Left cardiac atrium (tissue), 4 donors: ENCODE data around the gene ALDOC. TPM values are rescaled to one million over a fixed set of nuclear protein-coding genes. Genes with fewer than 3 reads are reported as not detected.
"Not testable (repeated sequence)": the region's sequence is repeated elsewhere in the genome, so short reads cannot be mapped to it uniquely, and the experiment has no call there.

Experiments
- ATAC-seq, 2 donors: fragments of 200-7000 bp; cut with Tn5 transposase; one replicate each; pipeline ENCODE4 v1.9.1; 2020; ENCODE audit warnings: mild to moderate bottlenecking in 2 of 2, moderate library complexity in 2 of 2
- DNase-seq: peaks from one replicate; pipeline ENCODE4 v3.0.0-alpha.2; 2020
- intact Hi-C, 2 donors: fragments of 100-400 bp; cut with DNase I; formaldehyde crosslinking; loops; one replicate each; pipeline versions ENCODE4 v1.14.1 to v1.15.1; 2022 to 2023
- long read RNA-seq: library from polyadenylated mRNA; unstranded; transcript quantifications from one replicate; pipeline ENCODE4 v2.0.0, GENCODE V29; 2021
- total RNA-seq, 2 donors: library from RNA; stranded (reverse); fragmentation: NEBNext Ultra II Directional; extraction: Animal tissue kit (Norgen Biotek cat#: 25700); gene quantifications; one replicate each; pipeline ENCODE4 v1.2.1, GENCODE V29; 2021
- donor health status: DM: no; HTN: yes; CAD: no.
- donor health status: DM: no; HTN: yes; CAD: no; lungs with severe emphysema.
- donor health status: DM: yes; HTN: yes; CAD: no.
- donor health status: Dilated cardiomyopathy.

The ALDOC gene
- total RNA-seq, result 100 to 1,000 TPM; 138 to 164 TPM
- long read RNA-seq, transcript ALDOC-201 (9 exons, 1,982 nt), result major isoform, 47 of 59 reads
- long read RNA-seq, partial matches to known transcripts, result 6 of 59 reads
- long read RNA-seq, other reads (novel, unspliced or antisense), result 2 of 59 reads

DNA sequence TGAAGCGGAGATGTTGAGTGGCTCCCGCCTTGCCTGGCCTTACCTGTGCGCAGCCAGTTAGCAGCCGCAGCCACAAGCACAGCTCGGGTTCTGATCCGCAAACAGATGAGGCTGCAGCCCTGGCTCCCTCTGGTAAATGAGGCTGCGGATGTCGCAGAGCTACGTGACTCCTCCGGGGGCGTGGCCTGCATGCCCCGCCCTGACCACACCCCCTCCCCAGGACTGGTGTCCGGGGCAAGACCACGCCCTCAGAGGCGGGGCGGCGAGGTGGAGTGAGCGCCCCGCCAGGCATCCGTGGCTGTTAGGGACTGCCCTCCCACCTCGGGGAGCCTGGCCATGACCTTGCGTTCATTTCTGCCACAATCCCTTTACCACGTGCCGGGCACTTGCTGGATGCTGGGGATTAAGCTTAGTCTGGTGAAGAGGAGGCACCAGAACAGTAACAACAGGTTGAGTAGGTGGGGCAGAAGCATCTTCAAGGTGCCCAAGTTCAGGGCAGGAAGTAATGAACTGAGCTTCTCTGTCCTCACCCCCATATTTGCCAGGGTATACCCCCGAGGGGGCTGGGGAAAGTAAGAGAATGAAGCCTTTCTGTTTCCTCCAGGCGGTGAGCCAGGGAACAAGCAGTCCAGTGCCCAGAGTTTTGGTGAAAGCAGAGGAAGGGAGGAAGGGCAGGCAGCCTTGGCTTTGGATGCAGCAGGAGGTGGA lies at the start of gene ALDOC:
Gene ALDOC (minus strand): TSS at position 138 of the 708 bp plus-strand sequence. CDS start 1,363 bp downstream, outside the sequence.
- ATAC-seq (peak; percentile 94), DNase-seq (peak; percentile 98)
- intact Hi-C loops, result no loop called here

GRCh38 chr17:28624148-28624547 lies 47.5 kb upstream of the ALDOC start:
- DNase-seq (no peak), ATAC-seq (no peak)
- intact Hi-C loops, result no loop called here

DNA sequence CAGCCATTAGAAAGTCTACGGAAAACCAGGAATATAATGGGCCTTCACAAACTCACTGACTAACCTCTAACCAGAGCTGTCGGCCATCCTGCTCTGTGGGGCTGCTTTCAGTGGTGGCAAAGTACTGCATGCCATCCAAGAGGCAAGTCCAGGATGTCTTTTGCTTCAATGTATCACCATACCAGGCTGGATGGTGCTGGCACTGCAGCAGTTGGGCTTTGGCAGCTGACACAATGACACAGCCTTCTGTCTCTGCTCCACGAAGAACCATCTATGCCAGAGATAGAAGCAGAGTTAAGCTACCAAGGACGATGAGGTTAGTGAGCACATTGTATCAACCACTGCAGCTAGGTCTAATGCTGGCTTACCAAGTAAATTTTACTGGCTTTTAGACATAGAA lies 47.0 kb upstream of the ALDOC start:
- intact Hi-C loops, result no loop called here
- ATAC-seq (peak; percentile 66 to 68), DNase-seq (no peak)

DNA sequence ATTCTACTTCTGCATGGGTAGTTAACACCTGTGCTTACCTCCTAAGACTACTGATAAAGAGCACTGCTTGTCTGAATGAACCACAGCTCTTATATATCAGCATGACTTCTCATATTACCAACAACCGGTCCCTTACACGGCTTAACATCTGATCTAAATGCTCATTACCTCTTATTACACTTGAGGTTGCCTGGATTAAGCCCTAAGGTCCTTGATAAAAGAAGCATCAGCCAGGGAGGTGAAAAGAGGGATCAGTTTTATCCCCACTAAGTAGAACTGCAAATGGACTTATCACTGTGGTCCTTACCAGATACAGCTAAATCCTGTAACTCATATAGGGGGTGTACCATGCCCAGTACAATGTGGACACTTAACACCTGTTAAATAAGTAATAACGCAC lies 45.5 kb upstream of the ALDOC start:
- intact Hi-C loops, result no loop called here
- ATAC-seq (no peak), DNase-seq (no peak)

DNA sequence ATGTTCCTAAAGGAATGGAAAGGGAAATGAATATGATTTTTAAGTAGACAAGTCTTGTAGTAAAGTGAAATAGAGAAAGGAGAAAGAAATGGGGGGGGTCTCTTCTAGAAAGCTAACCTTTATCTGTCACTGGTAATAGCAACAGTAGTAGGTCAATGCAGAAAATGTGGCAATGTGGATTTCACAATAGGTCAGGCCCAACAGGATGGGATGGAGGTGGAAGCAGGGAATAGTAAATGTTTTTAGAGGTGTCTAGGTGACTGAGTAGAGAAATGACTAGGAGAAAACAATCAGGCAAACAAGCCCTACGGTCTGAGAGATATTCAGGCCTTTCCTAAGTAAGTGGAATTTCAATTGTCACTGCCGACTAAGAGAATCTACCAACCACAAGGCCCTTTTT lies 43.3 kb upstream of the ALDOC start:
- intact Hi-C loops, result no loop called here
- ATAC-seq, result no peak

GRCh38 chr17:28618464-28618863 lies 41.8 kb upstream of the ALDOC start:
- no peak for ATAC-seq
- intact Hi-C loops, result no loop called here
- no peak for DNase-seq

More for the DNA sequence above, 43.3 kb upstream of the ALDOC start:
- no peak for DNase-seq

GRCh38 chr17:28616281-28616680 lies 39.6 kb upstream of the ALDOC start:
- intact Hi-C loops, result no loop called here
- ATAC-seq, result no peak

DNA sequence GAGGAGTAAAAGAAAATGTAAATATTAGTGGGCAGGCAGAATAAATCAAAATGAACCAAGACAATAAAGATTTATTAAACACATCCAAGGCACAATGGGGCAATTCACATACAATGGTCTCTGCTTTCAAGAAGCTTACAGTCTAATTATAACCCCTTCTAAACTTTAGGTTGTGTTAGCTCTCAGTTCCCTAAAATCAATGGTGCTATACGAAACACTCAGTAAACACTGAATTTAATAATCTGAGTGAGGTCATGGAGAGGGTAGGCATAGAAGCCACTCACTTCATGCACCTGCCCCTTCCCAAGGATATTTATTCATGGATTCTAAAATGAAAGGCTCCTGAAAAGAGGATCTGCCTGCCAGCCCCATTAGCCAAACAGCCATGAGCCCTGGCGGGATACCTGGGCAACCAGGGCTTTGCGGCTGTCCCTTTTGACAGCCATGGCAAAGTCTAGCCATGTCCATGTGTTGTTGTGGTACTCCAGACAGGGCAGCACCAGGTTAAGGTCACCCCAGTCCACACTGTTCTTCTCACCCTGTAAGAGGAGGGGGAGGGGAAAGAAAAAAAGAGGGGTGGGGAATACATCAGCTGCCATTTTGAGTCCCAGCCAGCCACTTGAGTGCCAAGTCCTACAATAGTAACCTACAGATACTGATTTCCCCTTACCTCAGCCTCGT lies 38.7 kb upstream of the ALDOC start:
- intact Hi-C loops, result no loop called here
- no peak for DNase-seq
- no peak for ATAC-seq

More at GRCh38 chr17:28616281-28616680, 39.6 kb upstream of the ALDOC start:
- no peak for DNase-seq

- no peak for ATAC-seq
Measured at GRCh38 chr17:28613931-28614381, 37.3 kb upstream of the ALDOC start, which contains the start of gene RSKR. Gene RSKR (minus strand): TSS chr17:28614185. CDS start chr17:28614161, 24 bp downstream.

DNA sequence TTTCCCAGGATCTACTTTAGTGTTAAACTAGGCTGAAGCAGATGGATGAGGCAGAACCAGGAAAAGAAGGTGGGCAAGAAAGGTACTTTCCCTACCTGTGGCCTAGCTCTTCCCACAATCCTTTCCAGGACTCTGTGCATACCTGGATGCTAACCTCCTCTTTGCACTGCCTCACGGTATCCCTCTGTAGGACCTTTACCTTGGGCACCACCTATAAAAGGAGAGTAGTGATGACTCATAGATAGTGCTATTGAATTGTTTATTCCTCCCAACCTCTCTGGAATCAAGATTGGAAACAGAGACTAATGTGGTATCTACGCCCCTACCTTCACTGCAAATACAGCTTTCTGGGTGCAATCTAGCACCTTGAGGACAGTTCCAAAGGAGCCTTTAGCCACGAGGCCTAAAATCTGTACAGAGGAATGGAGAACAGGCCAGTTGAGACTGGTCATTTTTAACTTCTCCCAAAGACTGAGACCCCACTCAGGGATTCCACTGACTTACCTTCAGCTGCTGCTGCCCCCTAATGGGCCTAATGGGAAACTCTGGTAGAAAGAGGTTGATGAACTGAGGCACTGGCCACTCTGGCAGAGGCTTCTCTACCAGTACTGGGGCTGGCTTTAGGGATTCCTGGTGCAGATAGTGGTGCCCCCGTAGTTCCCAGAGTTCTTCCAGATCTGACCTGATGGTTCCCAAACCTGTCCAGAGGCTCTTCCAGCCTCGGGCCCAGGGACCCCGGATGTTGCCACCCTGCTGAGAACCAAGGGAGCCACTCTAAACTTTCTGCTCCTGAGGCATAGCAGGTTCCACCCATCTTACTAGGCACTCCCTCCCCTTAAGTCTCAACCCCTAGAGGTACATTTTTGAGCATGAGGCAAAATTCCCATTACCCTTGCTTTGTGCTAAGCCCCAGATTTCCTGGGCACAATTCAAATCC lies 36.5 kb upstream of the ALDOC start:
- DNase-seq, result no peak
- intact Hi-C loops, result loop anchor here (2.0 to 5.0 kb wide), 3 partner anchors 61 to 118 kb away; partner anchors contain the start of gene UNC119 (in 1 of the 2)
- ATAC-seq, result peak; percentile 35 to 44

More at GRCh38 chr17:28613931-28614381, 37.3 kb upstream of the ALDOC start, which contains the start of gene RSKR:
- intact Hi-C loops, result loop anchor here (2.0 to 5.0 kb wide), 3 partner anchors 62 to 119 kb away; partner anchors contain the start of gene UNC119 (in 1 of the 2)
- DNase-seq, result no peak

DNA sequence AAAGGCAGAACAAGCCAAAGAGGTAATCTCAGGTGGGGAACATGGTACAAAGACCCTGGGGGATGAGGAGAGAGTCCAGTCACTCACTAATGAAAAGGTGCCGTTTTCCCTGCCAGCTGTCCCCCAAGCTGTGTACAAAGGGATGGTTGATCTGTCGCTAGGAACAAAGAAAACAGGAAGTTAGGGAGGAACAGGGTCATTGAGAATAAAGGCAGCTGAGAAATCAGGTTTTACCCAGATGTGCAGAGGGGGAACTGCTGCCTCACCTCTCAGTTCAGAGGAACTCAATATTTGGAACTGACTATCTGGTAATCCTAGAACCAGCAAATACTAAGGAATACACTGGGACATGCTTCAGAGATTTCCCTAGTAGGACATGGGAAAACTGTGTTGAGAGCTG lies 35.8 kb upstream of the ALDOC start:
- no peak for ATAC-seq
- intact Hi-C loops, result loop anchor here (2.0 to 5.0 kb wide), 3 partner anchors 60 to 118 kb away; partner anchors contain the start of gene UNC119 (in 1 of the 2)
- DNase-seq, result no peak

DNA sequence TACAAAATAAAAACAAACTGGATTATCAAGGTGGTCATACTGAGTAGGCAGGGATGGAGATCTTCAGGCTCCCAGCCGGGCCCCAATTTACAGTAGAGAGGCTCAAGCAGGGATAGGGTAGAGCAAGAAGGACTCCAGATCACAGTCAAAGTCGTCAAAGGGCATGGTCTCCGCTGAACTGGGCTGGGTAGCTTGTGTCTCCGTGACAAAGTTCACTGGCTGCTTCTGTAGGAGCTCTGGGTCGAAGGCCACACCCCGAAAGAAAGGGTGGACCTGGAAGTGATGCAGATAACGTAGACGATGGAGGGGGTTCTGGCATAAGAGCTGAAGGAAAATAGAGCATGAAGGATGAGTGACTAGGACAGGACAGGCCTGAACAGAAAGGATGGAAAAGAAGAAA lies 33.7 kb upstream of the ALDOC start:
- ATAC-seq, result no peak
- no peak for DNase-seq
- intact Hi-C loops, result loop anchor here (5.0 kb wide), 2 partner anchors 58 to 113 kb away; partner anchors contain the start of gene UNC119 (in 1 of the 2)

DNA sequence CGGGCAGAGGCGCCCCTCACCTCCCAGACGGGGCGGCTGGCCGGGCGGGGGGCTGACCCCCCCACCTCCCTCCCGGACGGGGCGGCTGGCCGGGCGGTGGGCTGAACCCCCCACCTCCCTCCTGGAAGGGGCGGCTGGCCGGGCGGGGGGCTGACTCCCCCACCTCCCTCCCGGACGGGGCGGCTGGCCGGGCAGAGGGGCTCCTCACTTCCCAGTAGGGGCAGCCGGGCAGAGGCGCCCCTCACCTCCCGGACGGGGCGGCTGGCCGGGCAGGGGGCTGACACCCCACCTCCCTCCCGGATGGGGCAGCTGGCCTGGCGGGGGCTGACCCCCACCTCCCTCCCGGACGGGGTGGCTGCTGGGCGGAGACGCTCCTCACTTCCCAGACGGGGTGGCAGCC lies 27.3 kb upstream of the ALDOC start:
- intact Hi-C loops, DNase-seq, ATAC-seq: not testable (repeated sequence)

GRCh38 chr17:28599311-28600184 lies 22.9 kb upstream of the ALDOC start:
- intact Hi-C loops, result no loop called here
- ATAC-seq, result peak; percentile 64 to 77
- DNase-seq, result peak; percentile 75

- ATAC-seq (peak; percentile 99 to 100), DNase-seq (peak; percentile 92)
- intact Hi-C loops, result no loop called here
Measured at GRCh38 chr17:28598799-28599310, 22.2 kb upstream of the ALDOC start, which contains the start of gene SPAG5. Gene SPAG5 (minus strand): TSS chr17:28599025. CDS start chr17:28598946, 79 bp downstream.

DNA sequence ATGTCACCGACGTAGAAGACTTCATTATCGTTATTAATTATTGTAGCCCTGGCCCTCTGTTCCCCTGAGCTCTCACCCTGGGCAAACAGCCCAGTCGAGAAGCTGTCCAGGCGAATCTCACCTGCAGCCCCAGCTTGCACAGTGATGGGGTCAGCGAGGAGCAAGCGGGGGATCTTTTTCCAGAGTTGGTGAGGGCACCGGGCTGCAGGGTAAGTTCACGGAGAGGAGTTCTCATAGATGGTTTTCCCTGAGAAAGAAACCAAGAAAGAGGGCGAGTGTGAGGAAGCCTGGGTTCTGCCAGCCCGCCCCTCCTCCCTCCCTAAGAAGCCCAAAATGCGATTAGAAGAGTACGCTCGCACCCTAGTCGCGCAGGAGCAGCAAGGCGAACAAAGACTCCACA lies 21.7 kb upstream of the ALDOC start:
- no peak for DNase-seq
- no peak for ATAC-seq
- intact Hi-C loops, result no loop called here

DNA sequence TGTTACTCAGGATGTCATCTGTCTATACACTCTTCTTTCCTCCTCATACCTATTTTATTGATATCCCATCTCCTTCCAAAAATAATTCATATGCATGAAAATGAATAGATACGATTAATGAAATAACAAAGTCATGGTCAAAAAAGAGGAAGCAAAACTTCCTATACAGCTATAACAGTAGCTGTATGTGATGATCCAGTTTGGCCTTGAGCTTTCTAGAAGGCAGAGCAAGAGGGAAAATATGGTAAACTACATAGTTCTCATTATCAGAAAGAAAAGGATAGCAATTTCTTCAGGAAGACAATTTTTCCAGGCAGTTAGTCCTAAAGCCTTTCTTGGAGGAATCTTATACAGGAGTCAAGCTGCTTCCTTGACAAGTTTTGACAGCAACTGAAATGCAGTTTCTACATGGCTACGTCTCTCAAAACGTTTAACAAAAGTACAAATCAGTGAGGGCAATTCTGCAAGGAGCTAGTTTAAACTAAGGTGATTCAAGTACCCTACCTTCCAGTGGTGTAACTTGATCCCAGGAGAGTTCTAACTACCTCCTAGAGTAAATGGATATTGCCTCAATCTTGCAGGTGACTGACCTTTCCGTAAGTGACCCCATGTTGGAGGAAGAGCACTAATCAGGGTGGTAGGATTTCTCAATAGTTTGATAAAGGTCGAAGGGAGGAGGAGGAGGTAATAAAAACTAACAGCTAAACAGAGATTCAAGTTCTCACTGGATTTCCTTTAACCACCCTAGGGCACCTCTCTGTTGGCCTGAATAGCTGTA lies 21.1 kb upstream of the ALDOC start:
- no peak for ATAC-seq
- intact Hi-C loops, result no loop called here
- DNase-seq, result no peak
